CD8-positive, alpha-beta memory T cell (primary cell): ENCODE data around the gene MRPL38. TPM values are rescaled to one million over a fixed set of nuclear protein-coding genes. Genes with fewer than 3 reads are reported as not detected.
A peak's percentile ranks its signal among the peaks of the same experiment; 100 is the strongest.

ENCODE experiments used
- CTCF ChIA-PET: fragments of 350-600 bp; sonication (Branson Sonifier 250); formaldehyde crosslinking; loops from one replicate; lab custom pipeline; 2021; ENCODE audit warnings: antibody characterized with exemption; lab: Charles Lee
- POLR2A ChIA-PET: fragments of 350-600 bp; sonication (Branson Sonifier 250); formaldehyde crosslinking; loops from one replicate; lab custom pipeline; 2021; ENCODE audit warnings: antibody characterized with exemption; lab: Charles Lee
- DNase-seq, 5 donors: peaks; one replicate each; pipeline versions ENCODE4 v3.0.0 to v3.0.0-alpha.2; 2020 to 2022; ENCODE audit warnings: mixed read lengths in 1 of 5
- H3K27ac ChIP-seq: one replicate; pipeline ENCODE4 v1.7.0; 2013; ENCODE audit warnings: low read depth, mild to moderate bottlenecking, low read length, moderate library complexity
- H3K27me3 ChIP-seq: 2 replicates; pipeline ENCODE4 v1.7.0; 2013; ENCODE audit warnings: low read length, mild to moderate bottlenecking; ENCODE audit not compliant: insufficient read depth, poor library complexity, severe bottlenecking
- H3K36me3 ChIP-seq: 2 replicates; pipeline ENCODE4 v1.7.0; 2013; ENCODE audit warnings: mild to moderate bottlenecking, low read length, moderate library complexity; ENCODE audit not compliant: insufficient read depth
- H3K4me1 ChIP-seq: 2 replicates; pipeline ENCODE4 v1.7.0; 2013; ENCODE audit warnings: mild to moderate bottlenecking, low read length, moderate library complexity; ENCODE audit not compliant: insufficient read depth
- H3K4me3 ChIP-seq: 2 replicates; pipeline ENCODE4 v1.7.0; 2013; ENCODE audit warnings: mild to moderate bottlenecking, low read length
- H3K9me3 ChIP-seq: 2 replicates; pipeline ENCODE4 v1.7.0; 2013; ENCODE audit warnings: mild to moderate bottlenecking, low read length
- H3K27ac Mint-ChIP-seq, 8 donors: one replicate each; pipeline ENCODE4 v1.8.0; 2020 to 2021; ENCODE audit warnings: mixed read lengths in 8 of 8, mild to moderate bottlenecking in 6 of 8, inconsistent platforms in 3 of 8, moderate library complexity in 3 of 8
- H3K27me3 Mint-ChIP-seq, 2 donors: one replicate each; pipeline ENCODE4 v1.8.0; 2020 to 2021; ENCODE audit warnings: mixed read lengths in 2 of 2, mild to moderate bottlenecking in 1 of 2, moderate library complexity in 1 of 2
- H3K36me3 Mint-ChIP-seq, 3 donors: one replicate each; pipeline ENCODE4 v1.8.0; 2020 to 2021; ENCODE audit warnings: mixed read lengths in 3 of 3, inconsistent platforms in 1 of 3, mild to moderate bottlenecking in 1 of 3
- H3K4me1 Mint-ChIP-seq, 3 donors: one replicate each; pipeline ENCODE4 v1.8.0; 2020 to 2021; ENCODE audit warnings: mixed read lengths in 3 of 3, inconsistent platforms in 1 of 3, mild to moderate bottlenecking in 1 of 3
- H3K4me3 Mint-ChIP-seq, 7 donors: one replicate each; pipeline ENCODE4 v1.8.0; 2020 to 2021; ENCODE audit warnings: mixed read lengths in 7 of 7, mild to moderate bottlenecking in 6 of 7, moderate library complexity in 4 of 7, inconsistent platforms in 2 of 7
- H3K9me3 Mint-ChIP-seq, 5 donors: one replicate each; pipeline ENCODE4 v1.8.0; 2020 to 2022; ENCODE audit warnings: mixed read lengths in 5 of 5, mild to moderate bottlenecking in 3 of 5, moderate library complexity in 2 of 5, inconsistent platforms in 1 of 5
- polyA plus RNA-seq: library from polyadenylated mRNA; unstranded; fragments of 300-500 nt; fragmentation: Illumina TruSeq; gene quantifications from one replicate; pipeline ENCODE4 v1.2.3, GENCODE V29; 2021
- total RNA-seq, 2 experiments: library from RNA; stranded (reverse); gene quantifications; one replicate each; pipeline ENCODE4 v1.2.3, GENCODE V29; 2021

Gene MRPL38
- total and polyA plus RNA-seq, 3 experiments from 2014 or later = 73.1 to 180 (median 171) TPM

GRCh38 chr17:75917917-75918445 lies 13.3 kb upstream of the MRPL38 start:
- no peak for DNase-seq
- Histone ChIP-seq H3K36me3 (no peaks in the 10 kb centered on the region), H3K4me1 (no peaks in the 10 kb centered on the region), H3K27ac (no peak overlapping the region), H3K4me3 (no peak overlapping the region), H3K27me3 (no peaks in the 10 kb centered on the region), H3K9me3 (no peaks in the 10 kb centered on the region)
- Mint-ChIP-seq H3K36me3 (peaks cover 0 to 32% (median 4%) of the 10 kb centered on the region in 3 donors), H3K4me1 (peaks cover 4 to 5% (median 4%) of the 10 kb centered on the region in 3 donors), H3K9me3 (no peaks in the 10 kb centered on the region), H3K4me3 (no peak overlapping the region), H3K27me3 (no peaks in the 10 kb centered on the region), H3K27ac (peak overlapping the region in 1 of 8 donors; percentile 42)
- POLR2A ChIA-PET = no interaction called here
- CTCF ChIA-PET = interaction anchor here (1.2 kb wide), 1 partner anchor 88 kb away, joined by 4 read pairs; no protein-coding TSS in a partner anchor

GRCh38 chr17:75917141-75917916 lies 12.6 kb upstream of the MRPL38 start:
- Mint-ChIP-seq H3K9me3 (no peaks in the 10 kb centered on the region), H3K36me3 (peaks cover 0 to 31% (median 2%) of the 10 kb centered on the region in 3 donors), H3K4me3 (peak overlapping the region in 2 of 7 donors; percentile 24 to 67), H3K27ac (peak overlapping the region in 7 of 8 donors; percentile 3 to 96 (median 85)), H3K4me1 (peaks cover 4 to 5% (median 4%) of the 10 kb centered on the region in 3 donors), H3K27me3 (no peaks in the 10 kb centered on the region)
- POLR2A ChIA-PET = no interaction called here
- CTCF ChIA-PET = interaction anchor here (0.8 to 1.2 kb wide), 2 partner anchors 88 kb away, joined by 3 to 4 read pairs; no protein-coding TSS in a partner anchor
- no peaks in the 10 kb centered on the region for H3K9me3 ChIP-seq
- no peaks in the 10 kb centered on the region for H3K36me3 ChIP-seq
- no peaks in the 10 kb centered on the region for H3K4me1 ChIP-seq
- no peak overlapping the region for H3K4me3 ChIP-seq
- no peak for DNase-seq
- H3K27ac ChIP-seq = no peak overlapping the region
- H3K27me3 ChIP-seq = no peaks in the 10 kb centered on the region

GRCh38 chr17:75915268-75915667 lies 10.6 kb upstream of the MRPL38 start:
- H3K27me3 Mint-ChIP-seq = no peaks in the 10 kb centered on the region
- H3K4me3 Mint-ChIP-seq = no peak overlapping the region
- peaks cover 4 to 5% (median 4%) of the 10 kb centered on the region in 3 donors for H3K4me1 Mint-ChIP-seq
- ChIA-PET POLR2A (interaction anchor here (0.6 kb wide), 1 partner anchor 104 kb away, joined by 3 read pairs; no protein-coding TSS in a partner anchor), CTCF (no interaction called here)
- Histone ChIP-seq H3K27ac (no peak overlapping the region), H3K36me3 (no peaks in the 10 kb centered on the region), H3K4me3 (no peak overlapping the region), H3K27me3 (no peaks in the 10 kb centered on the region), H3K4me1 (no peaks in the 10 kb centered on the region), H3K9me3 (no peaks in the 10 kb centered on the region)
- no peak for DNase-seq
- H3K27ac Mint-ChIP-seq = peak overlapping the region in 1 of 8 donors; percentile 27
- H3K9me3 Mint-ChIP-seq = no peaks in the 10 kb centered on the region
- peaks cover 0 to 33% (median 2%) of the 10 kb centered on the region in 3 donors for H3K36me3 Mint-ChIP-seq

GRCh38 chr17:75914643-75915267 lies 10.1 kb upstream of the MRPL38 start:
- peaks cover 4 to 5% (median 4%) of the 10 kb centered on the region in 3 donors for H3K4me1 Mint-ChIP-seq
- H3K4me3 Mint-ChIP-seq = no peak overlapping the region
- Histone ChIP-seq H3K4me3 (no peak overlapping the region), H3K27ac (no peak overlapping the region), H3K9me3 (no peaks in the 10 kb centered on the region), H3K36me3 (no peaks in the 10 kb centered on the region), H3K27me3 (no peaks in the 10 kb centered on the region), H3K4me1 (no peaks in the 10 kb centered on the region)
- ChIA-PET POLR2A (no interaction called here), CTCF (no interaction called here)
- no peaks in the 10 kb centered on the region for H3K9me3 Mint-ChIP-seq
- H3K27ac Mint-ChIP-seq = no peak overlapping the region
- no peaks in the 10 kb centered on the region for H3K27me3 Mint-ChIP-seq
- DNase-seq = no peak
- peaks cover 0 to 32% (median 2%) of the 10 kb centered on the region in 3 donors for H3K36me3 Mint-ChIP-seq

GRCh38 chr17:75913537-75914210 lies 9.0 kb upstream of the MRPL38 start:
- Mint-ChIP-seq H3K9me3 (no peaks in the 10 kb centered on the region), H3K4me1 (peaks cover 4 to 5% (median 4%) of the 10 kb centered on the region in 3 donors), H3K27ac (no peak overlapping the region), H3K27me3 (peaks cover 0 to 2% of the 10 kb centered on the region in 2 donors), H3K36me3 (peaks cover 0 to 29% (median 2%) of the 10 kb centered on the region in 3 donors), H3K4me3 (no peak overlapping the region)
- Histone ChIP-seq H3K27ac (no peak overlapping the region), H3K36me3 (no peaks in the 10 kb centered on the region), H3K27me3 (no peaks in the 10 kb centered on the region), H3K9me3 (no peaks in the 10 kb centered on the region), H3K4me1 (no peaks in the 10 kb centered on the region), H3K4me3 (no peak overlapping the region)
- ChIA-PET POLR2A (interaction anchor here (0.6 kb wide), 1 partner anchor 14 kb away, joined by 5 read pairs; no protein-coding TSS in a partner anchor), CTCF (no interaction called here)
- no peak for DNase-seq

- POLR2A ChIA-PET = no interaction called here
These were observed 6.0 kb upstream of the MRPL38 start for GRCh38 chr17:75910699-75911098.

GRCh38 chr17:75909812-75910274 lies 5.2 kb upstream of the MRPL38 start:
- no peaks in the 10 kb centered on the region for H3K9me3 Mint-ChIP-seq
- H3K4me3 Mint-ChIP-seq = no peak overlapping the region
- H3K27me3 Mint-ChIP-seq = peaks cover 0 to 2% of the 10 kb centered on the region in 2 donors
- peak overlapping the region in 1 of 8 donors; percentile 41 for H3K27ac Mint-ChIP-seq
- Histone ChIP-seq H3K9me3 (no peaks in the 10 kb centered on the region), H3K4me1 (peaks cover 6% of the 10 kb centered on the region), H3K4me3 (no peak overlapping the region), H3K27ac (no peak overlapping the region), H3K36me3 (no peaks in the 10 kb centered on the region), H3K27me3 (no peaks in the 10 kb centered on the region)
- H3K4me1 Mint-ChIP-seq = peaks cover 0 to 10% (median 0%) of the 10 kb centered on the region in 3 donors
- H3K36me3 Mint-ChIP-seq = peaks cover 0 to 22% (median 0%) of the 10 kb centered on the region in 3 donors
- DNase-seq = no peak
- POLR2A ChIA-PET = no interaction called here
- CTCF ChIA-PET = interaction anchor here (1.9 to 2.4 kb wide), 2 partner anchors 95 to 98 kb away, joined by 5 read pairs; no protein-coding TSS in a partner anchor

More at GRCh38 chr17:75910699-75911098, 6.0 kb upstream of the MRPL38 start:
- no peak overlapping the region for H3K4me3 ChIP-seq
- peak overlapping the region in 1 of 8 donors; percentile 46 for H3K27ac Mint-ChIP-seq
- no peak overlapping the region for H3K27ac ChIP-seq
- H3K9me3 ChIP-seq = no peaks in the 10 kb centered on the region
- peaks cover 5% of the 10 kb centered on the region for H3K4me1 ChIP-seq
- H3K9me3 Mint-ChIP-seq = no peaks in the 10 kb centered on the region
- CTCF ChIA-PET = interaction anchor here (0.8 to 1.9 kb wide), 4 partner anchors 15 to 100 kb away, joined by 3 to 5 read pairs (median 5); no protein-coding TSS in a partner anchor
- no peaks in the 10 kb centered on the region for H3K36me3 ChIP-seq
- H3K36me3 Mint-ChIP-seq = peaks cover 0 to 25% (median 0%) of the 10 kb centered on the region in 3 donors
- H3K4me3 Mint-ChIP-seq = no peak overlapping the region
- peaks cover 0 to 2% of the 10 kb centered on the region in 2 donors for H3K27me3 Mint-ChIP-seq
- H3K27me3 ChIP-seq = no peaks in the 10 kb centered on the region
- peaks cover 0 to 7% (median 0%) of the 10 kb centered on the region in 3 donors for H3K4me1 Mint-ChIP-seq
- DNase-seq = no peak
